Right hindlimb (tissue), 1 donor: Measurements from ENCODE around the gene NSG2.
"Not testable (repeated sequence)": the region's sequence is repeated elsewhere in the genome, so short reads cannot be mapped to it uniquely, and the experiment has no call there.

Experiments
- DNase-seq: peaks from one replicate; pipeline ENCODE4 v3.0.0-alpha.2; 2018

The NSG2 gene

GRCh38 chr5:174106997-174107655, 61.6 kb downstream of the NSG2 start:
- DNase-seq: no peak

GRCh38 chr5:174108745-174109144, 63.2 kb downstream of the NSG2 start:
- no peak for DNase-seq

- no peak for DNase-seq
These were observed 64.3 kb downstream of the NSG2 start for GRCh38 chr5:174109698-174110260.

GRCh38 chr5:174110310-174110709, 64.8 kb downstream of the NSG2 start:
- no peak for DNase-seq

- no peak for DNase-seq
These were observed 65.9 kb downstream of the NSG2 start for GRCh38 chr5:174111287-174111973.

GRCh38 chr5:174115226-174115625, 69.7 kb downstream of the NSG2 start:
- DNase-seq: no peak

- DNase-seq: no peak
These were observed 73.4 kb downstream of the NSG2 start for GRCh38 chr5:174118823-174119467.

GRCh38 chr5:174119468-174119881, 74.0 kb downstream of the NSG2 start:
- DNase-seq: no peak

- DNase-seq: peak; percentile 32
These were observed 75.0 kb downstream of the NSG2 start for GRCh38 chr5:174120401-174121005.

- no peak for DNase-seq
These were observed 89.0 kb downstream of the NSG2 start for GRCh38 chr5:174134545-174134944.

GRCh38 chr5:174139623-174140022, 94.1 kb downstream of the NSG2 start:
- DNase-seq: no peak

GRCh38 chr5:174140452-174141020, 95.0 kb downstream of the NSG2 start:
- no peak for DNase-seq

GRCh38 chr5:174141398-174141797, 95.9 kb downstream of the NSG2 start:
- no peak for DNase-seq

- DNase-seq: no peak
These were observed 99.6 kb downstream of the NSG2 start for GRCh38 chr5:174145091-174145490.

- DNase-seq: no peak
These were observed 100.3 kb downstream of the NSG2 start for GRCh38 chr5:174145821-174146220.

- DNase-seq: no peak
These were observed 101.0 kb downstream of the NSG2 start for GRCh38 chr5:174146556-174146955.

GRCh38 chr5:174147012-174147411, 101.5 kb downstream of the NSG2 start:
- not testable (repeated sequence) for DNase-seq

GRCh38 chr5:174147551-174147950, 102.0 kb downstream of the NSG2 start:
- DNase-seq: no peak

GRCh38 chr5:174148721-174149120, 103.2 kb downstream of the NSG2 start:
- no peak for DNase-seq

GRCh38 chr5:174149426-174149825, 103.9 kb downstream of the NSG2 start:
- no peak for DNase-seq

- no peak for DNase-seq
These were observed 104.5 kb downstream of the NSG2 start for GRCh38 chr5:174149989-174150388.

- DNase-seq: no peak
These were observed 106.2 kb downstream of the NSG2 start for GRCh38 chr5:174151599-174152181.

GRCh38 chr5:174154559-174154958, 109.1 kb downstream of the NSG2 start:
- DNase-seq: no peak
